HepG2 (cell line): ENCODE measurements around the gene UQCRC2. TPM values are rescaled to one million over a fixed set of nuclear protein-coding genes. Genes with fewer than 3 reads are reported as not detected.

ENCODE experiments used
- ATAC-seq: fragments of 200-7000 bp; cut with Tn5 transposase; 3 replicates; pipeline ENCODE4 v1.9.1; 2020; ENCODE audit warnings: mild to moderate bottlenecking, moderate library complexity
- BruUV-seq: library from RNA; stranded (reverse); fragments of 400-500 nt; replicated peaks from 2 replicates; lab custom pipeline; 2021; lab: Mats Ljungman, UMichigan
- CTCF ChIA-PET: fragments of 300-600 bp; formaldehyde crosslinking; extraction: SDS; loops from one replicate; lab custom pipeline; 2021; ENCODE audit warnings: low total read pairs, inconsistent platforms, low intra/inter-chr PET ratio; lab: Yijun Ruan, JAX
- POLR2A ChIA-PET: fragments of 350-600 bp; sonication (Branson Sonifier 250); formaldehyde crosslinking; loops from one replicate; lab custom pipeline; 2020; ENCODE audit warnings: antibody characterized with exemption, inconsistent platforms; lab: Yijun Ruan, JAX
- DNase-seq: peaks from one replicate; pipeline ENCODE4 v3.0.0-alpha.2; 2015; ENCODE audit warnings: low spot score
- FAIRE-seq: peaks from 3 replicates; lab custom pipeline; 2011; peaks lifted over from hg19 to GRCh38; lab: Jason Lieb, UNC
- H2AFZ ChIP-seq: one replicate; pipeline ENCODE4 v1.6.1; 2011; ENCODE audit warnings: low read length, inconsistent platforms
- H3K27ac ChIP-seq: fragments of 300-600 bp; 3 replicates; pipeline ENCODE4 v1.8.0; 2011; ENCODE audit warnings: mixed run types, mild to moderate bottlenecking, mixed read lengths, low read length, inconsistent platforms; ENCODE audit not compliant: insufficient read depth; ENCODE audit errors: extremely low read length
- H3K27me3 ChIP-seq, 2 experiments: fragments of 200-600 bp in 1 of 2; 2 replicates in 1 of 2; 3 replicates in 1 of 2; pipeline versions ENCODE4 v1.6.0 to v1.8.0; 2011; ENCODE audit warnings: low read length in 2 of 2, mild to moderate bottlenecking in 2 of 2, moderate library complexity in 2 of 2, inconsistent platforms in 1 of 2; ENCODE audit not compliant: insufficient read depth in 2 of 2, control insufficient read depth in 1 of 2
- H3K36me3 ChIP-seq, 2 experiments: fragments of 200-600 bp in 1 of 2; replicated peaks in 1 of 2; 2 replicates in 1 of 2; 3 replicates in 1 of 2; pipeline versions ENCODE4 v1.5.1 to v1.8.0; 2011; ENCODE audit warnings: low read length in 2 of 2, inconsistent platforms in 1 of 2; ENCODE audit not compliant: insufficient read depth in 2 of 2, control insufficient read depth in 1 of 2
- H3K4me1 ChIP-seq: 2 replicates; pipeline ENCODE4 v1.5.1; 2012; ENCODE audit warnings: low read length, inconsistent platforms; ENCODE audit not compliant: insufficient read depth
- H3K4me2 ChIP-seq: 2 replicates; pipeline ENCODE4 v1.6.0; 2011; ENCODE audit warnings: low read depth, low read length, inconsistent platforms
- H3K4me3 ChIP-seq, 3 experiments: fragments of 200-600 bp in 1 of 3; sonication (generic), shearing (Covaris generic) in 1 of 3; replicated peaks in 1 of 3; 2 replicates each; pipeline ENCODE4 v1.5.1; 2011 to 2016; ENCODE audit warnings: low read length in 3 of 3, inconsistent platforms in 2 of 3, low read depth in 2 of 3, mild to moderate bottlenecking in 2 of 3, control low read depth in 1 of 3, mixed read lengths in 1 of 3; ENCODE audit not compliant: insufficient read depth in 1 of 3
- H3K79me2 ChIP-seq: one replicate; pipeline ENCODE4 v1.6.1; 2011; ENCODE audit warnings: low read length, inconsistent platforms; ENCODE audit not compliant: insufficient read depth
- H3K9ac ChIP-seq: 2 replicates; pipeline ENCODE4 v1.6.0; 2011; ENCODE audit warnings: mild to moderate bottlenecking, low read depth, low read length, inconsistent platforms; ENCODE audit not compliant: insufficient read depth
- H3K9me3 ChIP-seq: 2 replicates; pipeline ENCODE4 v1.5.1; 2012; ENCODE audit warnings: mild to moderate bottlenecking, low read length
- H4K20me1 ChIP-seq: 2 replicates; pipeline ENCODE4 v1.6.0; 2011; ENCODE audit warnings: inconsistent platforms, mild to moderate bottlenecking, low read length, moderate library complexity; ENCODE audit not compliant: insufficient read depth
- ATF1 ChIP-seq: IDR thresholded peaks from 2 replicates; pipeline ENCODE4 v1.6.1; 2016; ENCODE audit warnings: mild to moderate bottlenecking, control low read depth
- ATF3 ChIP-seq: sonication (generic); formaldehyde crosslinking; IDR thresholded peaks from 2 replicates; pipeline ENCODE4 v1.4.0; 2020; ENCODE audit warnings: missing genetic modification reagents
- CAMTA2 ChIP-seq: sonication (generic); formaldehyde crosslinking; IDR thresholded peaks from 2 replicates; pipeline ENCODE4 v1.4.0; 2020; ENCODE audit warnings: mild to moderate bottlenecking, missing genetic modification reagents, borderline replicate concordance
- CBX5 ChIP-seq: sonication (generic); formaldehyde crosslinking; IDR thresholded peaks from 2 replicates; pipeline ENCODE4 v1.4.0; 2020; ENCODE audit warnings: missing genetic modification reagents, borderline replicate concordance
- ETV6 ChIP-seq: sonication (generic); formaldehyde crosslinking; conservative IDR thresholded peaks from 2 replicates; pipeline ENCODE4 v1.4.0; 2020; ENCODE audit warnings: missing genetic modification reagents
- FOSL1 ChIP-seq: sonication (generic); formaldehyde crosslinking; IDR thresholded peaks from 2 replicates; pipeline ENCODE4 v1.9.0; 2021; ENCODE audit warnings: missing genetic modification reagents, borderline replicate concordance
- KLF16 ChIP-seq, 2 experiments: sonication (generic) in 1 of 2; formaldehyde crosslinking in 1 of 2; IDR thresholded peaks; 2 replicates each; pipeline versions ENCODE4 v1.6.1 to v1.8.0; 2016 to 2023; ENCODE audit warnings: missing genetic modification reagents in 2 of 2, missing compliant biosample characterization in 1 of 2
- MTA1 ChIP-seq: sonication (generic); formaldehyde crosslinking; IDR thresholded peaks from 2 replicates; pipeline ENCODE4 v1.4.0; 2020; ENCODE audit warnings: missing genetic modification reagents, mild to moderate bottlenecking, borderline replicate concordance
- NFKBIZ ChIP-seq: IDR thresholded peaks from 2 replicates; pipeline ENCODE4 v1.6.1; 2018; ENCODE audit warnings: missing genetic modification reagents, missing compliant biosample characterization
- TBP ChIP-seq: sonication (generic); formaldehyde crosslinking; IDR thresholded peaks from 2 replicates; pipeline ENCODE4 v1.5.0; 2020; ENCODE audit warnings: missing genetic modification reagents
- TP53 ChIP-seq: sonication (generic); formaldehyde crosslinking; conservative IDR thresholded peaks from 2 replicates; pipeline ENCODE4 v1.4.0; 2020; ENCODE audit warnings: missing genetic modification reagents
- ZNF136 ChIP-seq: sonication (generic); formaldehyde crosslinking; IDR thresholded peaks from 2 replicates; pipeline ENCODE4 v1.8.1; 2022; ENCODE audit warnings: low read depth, mild to moderate bottlenecking, moderate library complexity, missing genetic modification reagents
- ZNF18 ChIP-seq: sonication (generic); formaldehyde crosslinking; IDR thresholded peaks from 2 replicates; pipeline ENCODE4 v1.8.0; 2022; ENCODE audit warnings: mild to moderate bottlenecking, missing genetic modification reagents; ENCODE audit not compliant: insufficient replicate concordance
- ZNF205 ChIP-seq: IDR thresholded peaks from 2 replicates; pipeline ENCODE4 v1.6.1; 2018; ENCODE audit warnings: missing biosample characterization, missing genetic modification reagents
- ZNF274 ChIP-seq: sonication (generic); formaldehyde crosslinking; IDR thresholded peaks from 2 replicates; pipeline ENCODE4 v1.5.1; 2020; ENCODE audit warnings: mild to moderate bottlenecking, missing genetic modification reagents
- ZNF446 ChIP-seq: sonication (generic); formaldehyde crosslinking; IDR thresholded peaks from 2 replicates; pipeline ENCODE4 v1.5.0; 2020; ENCODE audit warnings: mild to moderate bottlenecking, missing genetic modification reagents
- ZNF589 ChIP-seq: sonication (generic); formaldehyde crosslinking; conservative IDR thresholded peaks from 2 replicates; pipeline ENCODE4 v1.8.0; 2022; ENCODE audit warnings: mild to moderate bottlenecking, moderate library complexity, missing genetic modification reagents
- ZNF772 ChIP-seq: sonication (generic); formaldehyde crosslinking; IDR thresholded peaks from 2 replicates; pipeline ENCODE4 v1.5.0; 2020; ENCODE audit warnings: mild to moderate bottlenecking, missing genetic modification reagents
- ZSCAN30 ChIP-seq: sonication (generic); formaldehyde crosslinking; IDR thresholded peaks from 2 replicates; pipeline ENCODE4 v1.5.0; 2020; ENCODE audit warnings: mild to moderate bottlenecking, missing genetic modification reagents
- WGBS: methylation state at CpG from one replicate; pipeline ENCODE4 v1.1.6; 2017; ENCODE audit warnings: low lambda C conversion rate; 5-methylcytosine and 5-hydroxymethylcytosine counted together
- in situ Hi-C: cut with HindIII; loops from 2 replicates; pipeline ENCODE4 v1.10.0; 2017; ENCODE audit warnings: low pct_unique_long_range_greater_than_20kb; ENCODE audit not compliant: extremely low pct_ligation_motif_present
- intact Hi-C: fragments of 100-400 bp; cut with micrococcal nuclease; formaldehyde crosslinking; loops from one replicate; pipeline ENCODE4 v1.10.0; 2022; ENCODE audit not compliant: unreplicated experiment
- polyA plus RNA-seq, 8 experiments: library from polyadenylated mRNA; depleted of rRNA in 3 of 8; stranded (reverse) in 7 of 8; unstranded in 1 of 8; fragments of >200 nt; fragmentation: Illumina TruSeq in 4 of 8; extraction: Trizol in 4 of 8; gene quantifications; 2 replicates each; pipeline versions ENCODE4 v1.2.1 to v1.2.3, GENCODE V29; 2011 to 2016; ENCODE audit warnings: low read depth in 4 of 8, missing spikeins in 1 of 8, mixed read lengths in 1 of 8; ENCODE audit not compliant: insufficient read depth in 1 of 8
- total RNA-seq, 5 experiments: library from RNA; depleted of rRNA; stranded (reverse); fragments of >200 nt; fragmentation: Illumina TruSeq; extraction: Trizol; gene quantifications; 2 replicates each; pipeline ENCODE4 v1.2.3, GENCODE V29; 2016; ENCODE audit warnings: low read depth in 1 of 5
- TF ChIP-seq, protein P1 (sequence below): sonication (generic); formaldehyde crosslinking; IDR thresholded peaks from 2 replicates; pipeline ENCODE4 v1.5.0; 2020; ENCODE audit warnings: missing genetic modification reagents

UQCRC2 gene
- total and polyA plus RNA-seq, 2 of the 13 experiments (the other 11 are each of a cell fraction or from before 2014, with no cell fraction given), result 442 to 536 TPM

DNA sequence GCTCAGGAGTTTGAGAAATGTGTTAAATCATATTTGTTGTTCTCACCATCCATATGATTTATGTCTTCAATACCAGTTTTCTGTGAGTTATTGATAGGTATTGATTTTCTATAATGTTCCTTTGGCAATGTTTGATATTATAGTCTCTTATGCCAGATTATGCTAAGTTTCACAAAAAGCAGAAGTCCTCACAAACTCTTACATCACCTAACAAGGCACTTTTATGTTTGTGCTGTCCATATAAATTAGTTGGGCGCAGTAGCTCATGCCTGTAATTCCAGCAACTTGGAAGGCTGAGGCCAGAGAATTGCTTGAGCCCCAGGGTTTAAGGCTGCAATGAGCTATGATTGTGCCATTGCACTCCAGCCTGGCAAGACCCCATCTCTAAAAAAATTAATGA lies 12.6 kb upstream of the UQCRC2 start:
- ChIA-PET CTCF (no interaction called here), POLR2A (no interaction called here)
- Histone ChIP-seq H3K27ac (no peak overlapping the region), H3K9ac (no peak overlapping the region), H3K27me3 (no peaks in the 10 kb centered on the region), H3K79me2 (no peaks in the 10 kb centered on the region), H3K9me3 (no peaks in the 10 kb centered on the region), H2AFZ (no peak overlapping the region), H4K20me1 (no peaks in the 10 kb centered on the region), H3K4me3 (no peak overlapping the region), H3K36me3 (no peaks in the 10 kb centered on the region), H3K4me2 (no peak overlapping the region), H3K4me1 (peaks cover 48% of the 10 kb centered on the region)
- in situ Hi-C loops, result loop anchor here (10.0 kb wide), 1 partner anchor 116 kb away; no protein-coding TSS in a partner anchor
- ATAC-seq (no peak), FAIRE-seq (no peak), DNase-seq (no peak)
- no TSS peak for BruUV-seq
- intact Hi-C loops, result no loop called here
- TF ChIP-seq ZNF446 (CRISPR knock-in tag), result no peak
- no peak for TF ChIP-seq ZNF274 (CRISPR knock-in tag)
- TF ChIP-seq ETV6 (CRISPR knock-in tag), result no peak
- TF ChIP-seq TP53 (CRISPR knock-in tag), result no peak
- no peak for TF ChIP-seq MTA1
- TF ChIP-seq ZNF772, result no peak
- TF ChIP-seq ATF3 (CRISPR knock-in tag), result no peak
- TF ChIP-seq, protein P1, sequence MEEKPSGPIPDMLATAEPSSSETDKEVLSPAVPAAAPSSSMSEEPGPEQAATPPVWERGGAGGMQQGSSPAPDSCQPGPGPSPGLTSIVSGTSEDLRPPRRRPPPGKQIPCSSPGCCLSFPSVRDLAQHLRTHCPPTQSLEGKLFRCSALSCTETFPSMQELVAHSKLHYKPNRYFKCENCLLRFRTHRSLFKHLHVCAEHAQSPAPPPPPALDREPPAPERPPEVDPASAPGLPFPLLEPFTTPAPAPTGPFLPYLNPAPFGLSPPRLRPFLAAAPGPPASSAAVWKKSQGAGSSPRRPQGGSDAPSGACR (CRISPR knock-in tag), result no peak
- TF ChIP-seq ATF1 (CRISPR knock-in tag), result no peak
- TF ChIP-seq CAMTA2 (CRISPR knock-in tag), result no peak
- no peak for TF ChIP-seq ZNF589
- TF ChIP-seq KLF16 (CRISPR knock-in tag; IDR thresholded peaks at IDR 0.05), result no peak
- TF ChIP-seq NFKBIZ (CRISPR knock-in tag), result no peak
- TF ChIP-seq ZNF18 (CRISPR knock-in tag), result no peak
- TF ChIP-seq ZNF205 (CRISPR knock-in tag), result no peak
- no peak for TF ChIP-seq ZNF136 (CRISPR knock-in tag)
- no peak for TF ChIP-seq FOSL1 (CRISPR knock-in tag)
- TF ChIP-seq CBX5 (CRISPR knock-in tag), result no peak
- no peak for TF ChIP-seq ZSCAN30 (CRISPR knock-in tag)
- TF ChIP-seq TBP (CRISPR knock-in tag), result no peak
- 97% methylated on average over 1 of the region's 1 CpG for WGBS
